ENCODE data around the gene SIDT1. TPM values are rescaled to one million over a fixed set of nuclear protein-coding genes. Genes with fewer than 3 reads are reported as not detected.

SIDT1 gene
- total RNA-seq, 1 experiment from 2014 or later, result not detected

GRCh38 chr3:113573728-113574127, 41.4 kb downstream of the SIDT1 start:
- H2AFZ ChIP-seq (ENCODE audit: low read length), result no peak overlapping the region
- no peak overlapping the region for H2BK5ac ChIP-seq (ENCODE audit: insufficient read length, low read length)
- H2AK5ac ChIP-seq (ENCODE audit: insufficient read length, low read length), result no peak overlapping the region
- no peak overlapping the region for H3K9ac ChIP-seq (ENCODE audit: extremely low read depth, insufficient read length, low read length)
- H3K27me3 ChIP-seq (ENCODE audit: insufficient read depth, low read length), result no peaks in the 10 kb centered on the region
- no peaks in the 10 kb centered on the region for H4K20me1 ChIP-seq (ENCODE audit: control insufficient read depth, insufficient read depth, insufficient read length)
- H3K4me2 ChIP-seq (ENCODE audit: insufficient read depth, insufficient read length, low read length), result no peak overlapping the region
- H2BK15ac ChIP-seq (ENCODE audit: low read depth, low read length), result no peak overlapping the region
- H3K56ac ChIP-seq (ENCODE audit: insufficient read length, low read depth, low read length), result no peak overlapping the region
- no peaks in the 10 kb centered on the region for H3K9me3 ChIP-seq (ENCODE audit: control insufficient read depth, low read depth, low read length)
- DNase-seq, result no peak
- H3K4me1 ChIP-seq (ENCODE audit: insufficient read depth, low read length), result no peaks in the 10 kb centered on the region
- no peaks in the 10 kb centered on the region for H3K9me3 Mint-ChIP-seq
- H2BK12ac ChIP-seq (ENCODE audit: insufficient read length, low read depth, low read length), result no peak overlapping the region
- no peak overlapping the region for H2BK120ac ChIP-seq (ENCODE audit: low read depth, low read length, poor library complexity, severe bottlenecking)
- no peak overlapping the region for H3K4ac ChIP-seq (ENCODE audit: low read depth, low read length)
- H3K36me3 Mint-ChIP-seq (ENCODE audit: insufficient read depth in 1 of 3, low read depth in 3 of 3), result no peaks in the 10 kb centered on the region
- H3K27ac Mint-ChIP-seq, result no peak overlapping the region
- WGBS (ENCODE audit: extremely low coverage, insufficient read length, low lambda C conversion rate), result no CpG with 5 or more reads among the region's 3 CpGs
- no peak overlapping the region for H4K8ac ChIP-seq (replicated peaks; ENCODE audit: insufficient read length, low read depth, low read length)
- H3K27ac ChIP-seq (ENCODE audit: insufficient read length, low read depth, low read length), result no peak overlapping the region
- no peak overlapping the region for H2BK20ac ChIP-seq (ENCODE audit: low read depth, low read length, poor library complexity, severe bottlenecking)
- peaks cover 1% of the 10 kb centered on the region for H3K27me3 Mint-ChIP-seq (ENCODE audit: low read depth)
- H3K4me3 Mint-ChIP-seq, result no peak overlapping the region
- H3T11ph ChIP-seq (ENCODE audit: low read length), result no peak overlapping the region
- TF ChIP-seq CTCF (conservative IDR thresholded peaks at IDR 0.05), result no peak
- H4K5ac ChIP-seq (ENCODE audit: insufficient read length, low read depth, low read length), result no peak overlapping the region
- no peak overlapping the region for H4K91ac ChIP-seq (ENCODE audit: insufficient read length, low read depth, low read length)
- H3K79me1 ChIP-seq (ENCODE audit: insufficient read depth, low read depth, low read length, poor library complexity, severe bottlenecking), result no peaks in the 10 kb centered on the region
- H3K4me1 Mint-ChIP-seq, result peaks cover 4 to 7% of the 10 kb centered on the region in 2 experiments
- H3K23ac ChIP-seq (ENCODE audit: insufficient read length, low read depth, low read length), result no peak overlapping the region
- H3K18ac ChIP-seq (ENCODE audit: insufficient read length, low read depth, low read length), result no peak overlapping the region
- no peak overlapping the region for H3K14ac ChIP-seq (ENCODE audit: insufficient read depth, low read length)
- no peaks in the 10 kb centered on the region for H3K79me2 ChIP-seq (ENCODE audit: insufficient read depth, low read length)
- no peaks in the 10 kb centered on the region for H3K23me2 ChIP-seq (ENCODE audit: insufficient read length, low read depth, low read length, poor library complexity, severe bottlenecking)

Measured in H9 (cell line).